Neural progenitor cell (in vitro differentiated cells): ENCODE measurements around the gene MAN2A2. TPM values are rescaled to one million over a fixed set of nuclear protein-coding genes. Genes with fewer than 3 reads are reported as not detected.

Experiments
- DNase-seq: peaks from one replicate; pipeline ENCODE4 v3.0.0-alpha.2; 2016; ENCODE audit warnings: low spot score
- H2AFZ ChIP-seq: fragments of 200-600 bp; sonication (generic); replicated peaks from 2 replicates; pipeline ENCODE4 v1.6.1; 2016; ENCODE audit warnings: antibody characterized with exemption
- H3F3A ChIP-seq: fragments of 200-600 bp; sonication (generic); 2 replicates; pipeline ENCODE4 v1.6.1; 2016; ENCODE audit warnings: antibody characterized with exemption, low read depth
- H3K27ac ChIP-seq: fragments of 200-600 bp; sonication (generic); 2 replicates; pipeline ENCODE4 v1.5.1; 2016; ENCODE audit warnings: mild to moderate bottlenecking
- H3K27me3 ChIP-seq: fragments of 200-600 bp; sonication (generic); 2 replicates; pipeline ENCODE4 v1.6.1; 2016; ENCODE audit warnings: mild to moderate bottlenecking, moderate library complexity
- H3K36me3 ChIP-seq: fragments of 200-600 bp; sonication (generic); 2 replicates; pipeline ENCODE4 v1.5.1; 2016
- H3K4me1 ChIP-seq: fragments of 200-600 bp; sonication (generic); 2 replicates; pipeline ENCODE4 v1.6.1; 2016; ENCODE audit warnings: mixed run types
- H3K4me2 ChIP-seq: fragments of 200-600 bp; sonication (generic); 2 replicates; pipeline ENCODE4 v1.6.1; 2016
- H3K4me3 ChIP-seq: fragments of 200-600 bp; sonication (generic); 2 replicates; pipeline ENCODE4 v1.5.1; 2016
- H3K79me2 ChIP-seq: fragments of 200-600 bp; sonication (generic); 2 replicates; pipeline ENCODE4 v1.6.1; 2016; ENCODE audit warnings: low read depth
- H3K9ac ChIP-seq: fragments of 200-600 bp; sonication (generic); 2 replicates; pipeline ENCODE4 v1.6.1; 2016
- H3K9me3 ChIP-seq: fragments of 200-600 bp; sonication (generic); 2 replicates; pipeline ENCODE4 v1.5.1; 2016; ENCODE audit warnings: low read depth
- H4K20me1 ChIP-seq: fragments of 200-600 bp; sonication (generic); 2 replicates; pipeline ENCODE4 v1.6.1; 2016; ENCODE audit warnings: low read depth
- H3K27ac Mint-ChIP-seq: 3 replicates; pipeline ENCODE4 v1.8.0; 2021; ENCODE audit warnings: mixed read lengths
- H3K27me3 Mint-ChIP-seq: 2 replicates; pipeline ENCODE4 v1.8.0; 2022; ENCODE audit warnings: low read depth, mild to moderate bottlenecking, inconsistent platforms, moderate library complexity, mixed read lengths; ENCODE audit not compliant: insufficient read depth
- H3K36me3 Mint-ChIP-seq: 3 replicates; pipeline ENCODE4 v1.8.0; 2021; ENCODE audit warnings: mixed read lengths
- H3K4me1 Mint-ChIP-seq: 3 replicates; pipeline ENCODE4 v1.8.0; 2021; ENCODE audit warnings: mixed read lengths
- H3K4me3 Mint-ChIP-seq: 3 replicates; pipeline ENCODE4 v1.8.0; 2021; ENCODE audit warnings: mild to moderate bottlenecking, moderate library complexity, mixed read lengths
- H3K9me3 Mint-ChIP-seq: 3 replicates; pipeline ENCODE4 v1.8.0; 2020; ENCODE audit warnings: mixed read lengths
- EZH2 ChIP-seq: fragments of 200-600 bp; sonication (generic); IDR thresholded peaks from 2 replicates; pipeline ENCODE4 v1.6.1; 2017; ENCODE audit warnings: antibody characterized with exemption, mild to moderate bottlenecking, moderate library complexity
- EZH2phosphoT487 ChIP-seq: fragments of 200-600 bp; sonication (generic); IDR thresholded peaks from 2 replicates; pipeline ENCODE4 v1.6.1; 2017; ENCODE audit warnings: antibody characterized with exemption
- total RNA-seq: library from RNA; depleted of rRNA; stranded (reverse); fragments of >200 nt; gene quantifications from 2 replicates; pipeline ENCODE4 v1.2.3, GENCODE V29; 2015; ENCODE audit warnings: low replicate concordance
- TF ChIP-seq, protein P1 (sequence below): fragments of 200-600 bp; sonication (generic); IDR thresholded peaks from 2 replicates; pipeline ENCODE4 v1.5.1; 2017; ENCODE audit warnings: antibody characterized with exemption, mild to moderate bottlenecking

Gene MAN2A2
- total RNA-seq, 1 donor from 2014 or later = 7.0 TPM

GRCh38 chr15:90962021-90962420 lies 58.9 kb downstream of the MAN2A2 start:
- Mint-ChIP-seq H3K4me3 (no peak overlapping the region), H3K27ac (no peak overlapping the region)

DNA sequence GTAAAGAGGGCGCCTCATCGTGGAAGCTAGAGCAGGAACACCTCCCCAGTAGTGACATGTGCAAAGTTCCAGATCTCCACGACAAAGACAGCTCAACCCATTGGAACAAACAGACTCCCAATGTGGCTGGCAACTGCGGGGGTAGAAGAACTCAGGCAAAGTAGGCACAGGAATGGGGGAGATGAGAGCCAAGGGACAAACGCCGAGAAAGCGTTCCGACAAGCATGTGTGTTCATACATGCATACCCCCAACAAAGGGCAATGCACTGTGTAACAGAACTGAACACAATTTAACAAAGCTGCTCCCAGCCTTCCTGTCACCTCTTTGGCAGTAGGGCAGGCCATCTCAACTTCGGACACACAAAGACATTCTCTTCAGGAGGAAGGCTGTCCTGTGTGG lies 63.2 kb downstream of the MAN2A2 start:
- Histone ChIP-seq H3K9me3 (no peaks in the 10 kb centered on the region), H3F3A (peaks cover 17% of the 10 kb centered on the region), H3K4me3 (no peak overlapping the region), H3K27ac (no peak overlapping the region), H3K27me3 (no peaks in the 10 kb centered on the region), H3K36me3 (peaks cover 6% of the 10 kb centered on the region), H3K4me1 (no peaks in the 10 kb centered on the region), H3K79me2 (no peaks in the 10 kb centered on the region), H2AFZ (no peak overlapping the region), H4K20me1 (peaks cover 6% of the 10 kb centered on the region), H3K9ac (no peak overlapping the region), H3K4me2 (no peak overlapping the region)
- peaks cover 35% of the 10 kb centered on the region for H3K36me3 Mint-ChIP-seq
- TF ChIP-seq EZH2 = no peak
- no peak for TF ChIP-seq EZH2phosphoT487
- TF ChIP-seq, protein P1, sequence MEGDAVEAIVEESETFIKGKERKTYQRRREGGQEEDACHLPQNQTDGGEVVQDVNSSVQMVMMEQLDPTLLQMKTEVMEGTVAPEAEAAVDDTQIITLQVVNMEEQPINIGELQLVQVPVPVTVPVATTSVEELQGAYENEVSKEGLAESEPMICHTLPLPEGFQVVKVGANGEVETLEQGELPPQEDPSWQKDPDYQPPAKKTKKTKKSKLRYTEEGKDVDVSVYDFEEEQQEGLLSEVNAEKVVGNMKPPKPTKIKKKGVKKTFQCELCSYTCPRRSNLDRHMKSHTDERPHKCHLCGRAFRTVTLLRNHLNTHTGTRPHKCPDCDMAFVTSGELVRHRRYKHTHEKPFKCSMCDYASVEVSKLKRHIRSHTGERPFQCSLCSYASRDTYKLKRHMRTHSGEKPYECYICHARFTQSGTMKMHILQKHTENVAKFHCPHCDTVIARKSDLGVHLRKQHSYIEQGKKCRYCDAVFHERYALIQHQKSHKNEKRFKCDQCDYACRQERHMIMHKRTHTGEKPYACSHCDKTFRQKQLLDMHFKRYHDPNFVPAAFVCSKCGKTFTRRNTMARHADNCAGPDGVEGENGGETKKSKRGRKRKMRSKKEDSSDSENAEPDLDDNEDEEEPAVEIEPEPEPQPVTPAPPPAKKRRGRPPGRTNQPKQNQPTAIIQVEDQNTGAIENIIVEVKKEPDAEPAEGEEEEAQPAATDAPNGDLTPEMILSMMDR = no peak
- no peaks in the 10 kb centered on the region for H3K27me3 Mint-ChIP-seq
- no peaks in the 10 kb centered on the region for H3K4me1 Mint-ChIP-seq
- DNase-seq = no peak
- no peak overlapping the region for H3K27ac Mint-ChIP-seq
- H3K9me3 Mint-ChIP-seq = no peaks in the 10 kb centered on the region
- no peak overlapping the region for H3K4me3 Mint-ChIP-seq

More at GRCh38 chr15:90962021-90962420, 58.9 kb downstream of the MAN2A2 start:
- Histone ChIP-seq H3K27me3 (peaks cover 6% of the 10 kb centered on the region), H3K79me2 (no peaks in the 10 kb centered on the region), H3K4me1 (peaks cover 5% of the 10 kb centered on the region), H3K27ac (no peak overlapping the region), H3K4me2 (no peak overlapping the region), H3K36me3 (peaks cover 4% of the 10 kb centered on the region), H3K9me3 (no peaks in the 10 kb centered on the region), H3K9ac (no peak overlapping the region), H3K4me3 (no peak overlapping the region), H3F3A (peaks cover 2% of the 10 kb centered on the region), H4K20me1 (peaks cover 6% of the 10 kb centered on the region), H2AFZ (no peak overlapping the region)
- Mint-ChIP-seq H3K27me3 (peaks cover 4% of the 10 kb centered on the region), H3K9me3 (no peaks in the 10 kb centered on the region), H3K36me3 (peaks cover 21% of the 10 kb centered on the region), H3K4me1 (peaks cover 3% of the 10 kb centered on the region)
- no peak for DNase-seq
- TF ChIP-seq EZH2phosphoT487 = no peak
- TF ChIP-seq, protein P1 = no peak
- no peak for TF ChIP-seq EZH2

GRCh38 chr15:90967206-90967605 lies 64.1 kb downstream of the MAN2A2 start:
- H3K27me3 ChIP-seq = no peaks in the 10 kb centered on the region
- H3K27ac ChIP-seq = no peak overlapping the region
- H3K4me1 ChIP-seq = no peaks in the 10 kb centered on the region
- H3K27me3 Mint-ChIP-seq = no peaks in the 10 kb centered on the region
- H3K9ac ChIP-seq = no peak overlapping the region
- H3F3A ChIP-seq = peaks cover 17% of the 10 kb centered on the region
- H2AFZ ChIP-seq = no peak overlapping the region
- H3K4me3 ChIP-seq = no peak overlapping the region
- no peaks in the 10 kb centered on the region for H3K9me3 Mint-ChIP-seq
- DNase-seq = no peak
- H4K20me1 ChIP-seq = peaks cover 6% of the 10 kb centered on the region
- no peaks in the 10 kb centered on the region for H3K4me1 Mint-ChIP-seq
- no peaks in the 10 kb centered on the region for H3K9me3 ChIP-seq
- H3K36me3 ChIP-seq = peaks cover 6% of the 10 kb centered on the region
- no peak overlapping the region for H3K4me2 ChIP-seq
- no peak overlapping the region for H3K4me3 Mint-ChIP-seq
- no peaks in the 10 kb centered on the region for H3K79me2 ChIP-seq
- no peak overlapping the region for H3K27ac Mint-ChIP-seq
- TF ChIP-seq EZH2 (no peak), EZH2phosphoT487 (no peak)
- TF ChIP-seq, protein P1 = no peak
- peaks cover 33% of the 10 kb centered on the region for H3K36me3 Mint-ChIP-seq
